ENCODE results near the gene CRYL1.

The CRYL1 gene

GRCh38 chr13:20525601-20526544 is at the start of gene CRYL1:
CRYL1 (minus strand) TSS chr13:20525857; CDS start chr13:20525794, 63 bp downstream.
- no peak for TF ChIP-seq CTCF (IDR thresholded peaks at IDR 0.05; ENCODE audit: insufficient read depth, low read depth, low read length, missing control alignments)
- DNase-seq (ENCODE audit: low read depth), result peak; percentile 77
- peak within 1 kb of the TSS; percentile 71 for H3K4me3 ChIP-seq (ENCODE audit: low read depth, low read length)

- no peak for TF ChIP-seq CTCF (IDR thresholded peaks at IDR 0.05; ENCODE audit: insufficient read depth, low read depth, low read length, missing control alignments)
- DNase-seq (ENCODE audit: low read depth), result no peak
- no peak overlapping the region for H3K4me3 ChIP-seq (ENCODE audit: low read depth, low read length)
Measured at GRCh38 chr13:20573636-20574035, 48.0 kb upstream of the CRYL1 start.

GRCh38 chr13:20573186-20573585 is 47.5 kb upstream of the CRYL1 start:
- no peak for TF ChIP-seq CTCF (IDR thresholded peaks at IDR 0.05; ENCODE audit: insufficient read depth, low read depth, low read length, missing control alignments)
- H3K4me3 ChIP-seq (ENCODE audit: low read depth, low read length), result no peak overlapping the region
- no peak for DNase-seq (ENCODE audit: low read depth)

GRCh38 chr13:20571676-20572075 is 46.0 kb upstream of the CRYL1 start:
- no peak overlapping the region for H3K4me3 ChIP-seq (ENCODE audit: low read depth, low read length)
- TF ChIP-seq CTCF (IDR thresholded peaks at IDR 0.05; ENCODE audit: insufficient read depth, low read depth, low read length, missing control alignments), result no peak
- DNase-seq (ENCODE audit: low read depth), result no peak

- no peak for TF ChIP-seq CTCF (IDR thresholded peaks at IDR 0.05; ENCODE audit: insufficient read depth, low read depth, low read length, missing control alignments)
- DNase-seq (ENCODE audit: low read depth), result no peak
- no peak overlapping the region for H3K4me3 ChIP-seq (ENCODE audit: low read depth, low read length)
Measured at GRCh38 chr13:20570517-20570916, 44.9 kb upstream of the CRYL1 start.

- peak overlapping the region; percentile 75 for H3K4me3 ChIP-seq (ENCODE audit: low read depth, low read length)
Measured at GRCh38 chr13:20567881-20568528, 42.3 kb upstream of the CRYL1 start.

More at GRCh38 chr13:20567881-20568528, 42.3 kb upstream of the CRYL1 start:
- TF ChIP-seq CTCF (IDR thresholded peaks at IDR 0.05; ENCODE audit: insufficient read depth, low read depth, low read length, missing control alignments), result no peak
- no peak for DNase-seq (ENCODE audit: low read depth)
